ENCODE data around the gene B4GALT7.

B4GALT7 gene

DNA sequence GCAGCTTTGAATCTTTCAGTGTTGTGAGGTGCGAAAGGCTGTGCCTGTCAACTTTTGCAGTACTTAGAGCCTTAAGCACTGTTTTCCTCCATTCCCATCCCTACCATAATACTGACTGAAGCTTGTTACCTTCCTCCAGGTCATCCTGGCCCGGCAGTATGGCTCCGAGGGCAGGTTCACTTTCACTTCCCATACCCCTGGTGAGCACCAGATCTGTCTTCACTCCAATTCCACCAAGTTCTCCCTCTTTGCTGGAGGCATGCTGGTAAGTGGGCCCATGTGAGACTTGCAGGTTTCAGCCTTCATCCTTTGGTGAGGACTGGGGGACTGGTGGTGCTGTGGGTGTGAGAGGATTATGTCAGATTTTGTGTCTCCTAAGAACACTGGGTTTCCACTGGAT, 6.4 kb upstream of the B4GALT7 start:
- DNase-seq (ENCODE audit: low read depth in 2 of 2), result no peak

DNA sequence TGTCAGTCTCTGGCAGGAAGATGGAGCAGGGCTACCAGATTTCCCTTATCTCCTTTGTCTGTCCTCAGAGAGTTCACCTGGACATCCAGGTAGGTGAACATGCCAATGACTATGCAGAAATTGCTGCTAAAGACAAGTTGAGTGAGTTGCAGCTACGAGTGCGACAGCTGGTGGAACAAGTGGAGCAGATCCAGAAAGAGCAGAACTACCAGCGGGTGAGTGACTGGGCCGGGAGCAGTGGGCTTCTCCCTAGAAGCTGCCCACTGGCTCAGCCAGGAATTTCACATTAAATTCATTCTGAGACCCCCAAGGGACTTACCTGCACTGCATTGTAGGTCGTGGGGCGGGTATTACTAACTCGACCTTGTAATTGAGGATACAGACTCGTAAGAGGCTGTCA, 5.9 kb upstream of the B4GALT7 start:
- DNase-seq (ENCODE audit: low read depth in 2 of 2), result no peak

DNA sequence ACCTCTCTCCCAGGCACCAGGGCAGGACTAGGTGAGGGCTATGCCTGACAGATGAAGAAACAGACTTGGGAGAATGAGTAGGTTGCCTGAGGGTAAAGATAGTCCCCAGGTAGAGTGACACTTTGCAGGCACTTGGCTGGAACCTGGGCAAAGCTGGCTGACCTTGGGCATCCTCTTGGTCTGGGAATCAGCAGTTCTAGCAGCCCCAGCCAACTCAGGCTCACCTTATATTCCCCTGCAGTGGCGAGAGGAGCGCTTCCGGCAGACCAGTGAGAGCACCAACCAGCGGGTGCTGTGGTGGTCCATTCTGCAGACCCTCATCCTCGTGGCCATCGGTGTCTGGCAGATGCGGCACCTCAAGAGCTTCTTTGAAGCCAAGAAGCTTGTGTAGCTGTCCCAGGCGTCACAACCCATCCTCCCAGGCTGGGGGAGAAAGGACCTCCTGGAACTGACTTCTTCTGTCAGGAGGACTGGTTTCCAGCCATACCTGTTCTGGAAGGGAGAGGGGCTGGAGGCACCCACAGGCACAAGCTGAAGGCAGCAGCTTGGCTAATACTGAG, 4.8 kb upstream of the B4GALT7 start:
- DNase-seq (ENCODE audit: low read depth in 2 of 2), result no peak

DNA sequence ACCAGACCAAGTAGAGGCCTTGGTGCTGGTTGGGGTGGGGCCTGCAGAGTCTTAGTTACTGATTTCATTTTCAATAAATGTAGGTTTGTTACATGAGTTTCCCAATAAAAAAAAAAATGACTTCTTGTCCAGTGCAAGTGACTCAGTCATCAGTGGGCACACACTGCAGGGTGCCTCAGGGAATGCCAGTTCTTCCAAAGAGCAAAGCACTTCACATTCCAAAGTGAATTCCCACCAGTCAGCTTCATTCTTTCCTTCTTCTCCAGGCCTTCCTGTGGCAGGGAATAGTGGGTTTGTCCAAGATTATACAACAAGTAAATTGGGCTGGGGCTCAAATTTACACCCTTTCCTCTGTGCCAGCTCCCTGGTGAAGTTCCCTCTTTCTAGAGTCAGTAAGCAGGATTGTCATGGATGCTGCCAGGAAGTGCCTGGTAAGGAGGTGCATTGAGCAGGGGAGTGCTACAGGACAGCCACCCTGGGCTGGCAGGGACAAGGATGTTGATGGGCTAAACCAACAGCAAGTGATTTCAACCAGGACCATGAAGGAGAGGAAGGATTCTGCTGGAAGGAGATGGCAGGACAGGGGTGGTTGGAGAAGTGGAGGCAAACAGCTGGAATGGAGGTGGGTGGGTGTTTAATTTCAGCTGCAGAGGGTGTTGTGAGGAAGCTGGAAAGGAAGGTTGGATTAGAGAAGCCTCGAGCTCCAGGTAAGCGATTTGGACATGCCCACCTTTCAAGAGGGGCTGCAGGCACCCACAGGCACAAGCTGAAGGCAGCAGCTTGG, 3.7 kb upstream of the B4GALT7 start:
- DNase-seq (ENCODE audit: low read depth in 2 of 2), result no peak

DNA sequence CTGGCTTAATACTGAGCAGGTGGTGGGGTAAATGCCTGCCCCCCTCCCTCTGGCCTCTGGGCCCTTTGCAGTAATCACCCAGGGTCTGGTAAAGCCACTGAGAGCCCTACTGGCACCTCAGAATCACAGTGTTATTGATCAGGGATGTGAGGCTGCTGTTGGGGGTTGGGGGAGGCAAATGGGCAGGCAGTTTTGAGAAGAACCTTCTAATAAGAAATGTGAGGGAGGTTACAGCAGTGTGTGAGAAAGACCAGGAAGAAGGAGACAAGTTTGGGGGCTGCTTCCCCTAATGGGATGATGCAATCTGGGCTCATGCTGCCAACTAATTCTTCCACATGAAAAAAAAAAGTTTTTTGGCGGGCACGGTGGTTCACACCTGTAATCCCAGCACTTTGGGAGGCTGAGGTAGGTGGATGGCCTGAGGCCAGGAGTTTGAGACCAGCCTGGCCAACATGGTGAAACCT, 3.1 kb upstream of the B4GALT7 start:
- DNase-seq (ENCODE audit: low read depth in 2 of 2), result no peak

DNA sequence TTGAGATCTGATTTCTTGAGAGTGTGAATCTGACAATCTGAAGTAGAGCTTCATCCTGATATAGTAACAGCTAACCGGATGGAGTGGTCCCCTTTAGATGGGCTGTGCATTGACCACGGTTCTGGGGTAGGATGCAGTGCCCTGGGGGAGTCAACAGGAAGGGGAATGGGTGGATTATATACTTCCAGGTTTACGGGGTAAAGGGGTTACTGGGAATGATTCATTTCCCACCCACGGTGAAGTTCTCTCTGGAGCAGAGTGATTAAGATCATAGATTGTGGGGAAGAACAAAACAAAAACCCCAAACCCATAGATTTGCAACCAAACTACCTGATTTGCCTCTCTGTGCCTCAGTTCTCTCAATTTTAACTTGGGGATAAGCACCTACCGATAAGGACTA, 1.5 kb upstream of the B4GALT7 start:
- no peak for DNase-seq (ENCODE audit: low read depth in 2 of 2)

DNA sequence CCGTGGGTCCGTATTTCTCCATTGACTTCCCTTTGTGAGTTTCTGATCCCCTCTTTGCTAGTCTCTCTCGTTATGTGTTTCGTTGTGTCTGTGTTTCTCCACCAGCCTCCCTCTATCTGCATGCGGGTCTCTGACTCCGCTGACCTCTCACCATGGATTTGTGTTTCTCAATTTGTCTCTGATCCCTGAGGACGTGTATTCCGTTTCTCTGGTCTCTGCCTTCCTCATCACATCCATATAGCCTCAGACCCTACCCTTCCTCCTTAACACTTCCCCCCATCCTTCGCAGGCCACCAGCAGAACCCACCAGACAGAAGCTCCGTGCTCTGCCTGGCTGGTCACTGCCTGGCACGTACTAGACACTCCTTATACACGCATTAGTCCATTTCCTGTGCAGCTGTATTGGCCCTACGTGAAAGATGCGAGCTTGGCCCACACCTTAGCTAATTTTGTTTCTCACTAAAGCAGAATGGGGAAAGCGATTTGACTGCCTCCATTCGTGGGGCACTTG, 631 bp downstream of the B4GALT7 start:
- DNase-seq (ENCODE audit: low read depth in 2 of 2), result no peak

DNA sequence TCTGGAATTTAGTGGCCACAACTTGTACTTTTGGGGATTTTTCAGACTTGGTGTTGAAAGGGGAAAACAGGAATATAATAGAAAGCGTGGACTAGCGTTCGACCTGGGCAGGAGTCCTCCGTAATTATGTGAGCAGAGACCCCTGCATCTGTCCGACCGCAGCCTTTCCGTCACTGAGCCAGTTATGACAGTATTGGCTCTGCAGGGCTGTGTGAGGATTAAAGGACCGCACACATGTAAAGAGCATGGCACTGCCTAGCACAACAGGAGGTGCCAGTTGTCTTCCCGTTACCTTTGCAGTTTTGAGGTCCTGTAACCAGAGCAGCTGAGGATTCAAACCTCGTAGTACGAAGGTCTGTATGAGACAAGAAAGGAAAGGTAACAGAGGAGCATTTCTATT, 1.2 kb downstream of the B4GALT7 start:
- no peak for DNase-seq (ENCODE audit: low read depth in 2 of 2)

DNA sequence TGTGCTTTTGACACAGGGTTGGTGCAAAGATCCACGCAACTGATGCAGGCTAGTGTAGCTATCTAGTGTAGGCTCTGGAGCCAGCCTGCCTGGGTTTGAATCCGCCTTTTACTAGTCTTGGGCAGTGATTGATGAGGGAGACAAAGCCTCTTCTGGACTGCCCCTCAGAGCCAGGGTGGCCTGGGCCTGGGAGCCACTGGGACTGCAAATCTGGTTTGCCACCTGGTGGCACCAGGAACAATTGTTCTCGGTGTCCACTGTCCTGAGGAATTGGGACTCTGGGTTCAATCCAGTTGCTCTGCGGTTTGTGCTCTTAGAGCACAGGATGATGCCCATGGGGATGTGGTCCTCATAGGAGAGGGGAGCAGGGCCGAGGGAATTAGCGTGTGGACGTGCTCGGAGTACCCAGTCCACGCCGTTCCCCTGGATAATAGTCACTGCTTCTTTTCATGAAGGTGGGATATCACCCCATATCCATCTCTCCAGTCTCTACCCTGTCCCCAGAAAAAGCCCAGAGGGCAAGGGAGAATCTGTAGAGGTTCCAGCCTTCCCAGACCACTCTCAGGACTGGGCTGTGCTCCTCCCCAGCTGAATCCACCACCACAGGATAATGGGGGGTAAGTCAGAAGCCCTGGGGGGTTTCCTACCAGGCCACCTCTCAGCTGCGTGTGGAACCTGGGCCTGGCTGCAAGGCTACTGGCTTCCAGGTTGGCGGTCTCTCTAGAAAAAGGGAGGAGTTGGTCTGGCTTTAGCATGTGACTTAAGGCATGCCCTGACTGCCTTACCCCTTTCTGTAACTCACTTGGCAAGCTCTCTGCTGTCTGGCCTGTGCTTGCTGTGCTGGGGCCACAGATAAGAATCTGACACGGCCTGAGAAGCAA, 1.9 kb downstream of the B4GALT7 start:
- DNase-seq (ENCODE audit: low read depth in 2 of 2), result no peak

DNA sequence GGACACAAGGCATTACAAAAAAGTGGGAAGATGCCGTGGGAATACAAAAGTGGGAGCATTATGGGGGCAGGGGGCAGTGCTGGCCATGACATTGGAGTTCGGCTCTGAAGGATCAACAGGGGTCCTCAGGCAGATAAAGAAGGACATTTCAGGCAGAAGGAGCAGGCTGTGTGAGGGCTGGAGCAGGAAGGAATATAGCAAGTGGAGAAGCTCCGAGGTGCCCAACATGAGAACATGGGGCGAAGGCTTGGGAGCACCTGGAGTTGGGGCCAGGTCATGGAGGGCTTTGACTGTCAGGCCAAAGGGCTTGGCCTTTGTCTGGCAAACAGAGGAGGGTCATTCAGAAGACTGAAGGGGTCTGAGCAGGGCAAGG, 2.5 kb downstream of the B4GALT7 start:
- DNase-seq (ENCODE audit: low read depth in 2 of 2), result no peak

DNA sequence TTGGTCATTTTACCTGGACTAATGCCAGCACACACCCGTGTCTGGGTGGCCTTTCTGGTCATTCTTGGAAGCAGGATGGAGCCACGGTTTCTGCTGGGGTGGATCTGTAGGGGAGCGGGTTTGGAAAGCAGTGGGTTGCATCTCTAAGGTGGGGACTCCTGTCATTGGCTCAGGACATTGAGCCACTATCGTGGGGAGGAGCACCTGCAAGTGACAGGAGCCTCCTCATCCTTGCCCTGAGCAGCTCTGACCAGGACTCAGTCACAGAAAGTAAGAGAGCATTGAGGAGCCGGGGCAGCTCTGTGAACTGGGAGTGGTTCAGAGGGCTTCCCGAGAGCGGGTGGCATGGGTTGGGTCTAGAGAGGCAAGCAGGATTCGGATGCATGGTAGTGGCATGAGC, 3.7 kb downstream of the B4GALT7 start:
- DNase-seq (ENCODE audit: low read depth in 2 of 2), result no peak

DNA sequence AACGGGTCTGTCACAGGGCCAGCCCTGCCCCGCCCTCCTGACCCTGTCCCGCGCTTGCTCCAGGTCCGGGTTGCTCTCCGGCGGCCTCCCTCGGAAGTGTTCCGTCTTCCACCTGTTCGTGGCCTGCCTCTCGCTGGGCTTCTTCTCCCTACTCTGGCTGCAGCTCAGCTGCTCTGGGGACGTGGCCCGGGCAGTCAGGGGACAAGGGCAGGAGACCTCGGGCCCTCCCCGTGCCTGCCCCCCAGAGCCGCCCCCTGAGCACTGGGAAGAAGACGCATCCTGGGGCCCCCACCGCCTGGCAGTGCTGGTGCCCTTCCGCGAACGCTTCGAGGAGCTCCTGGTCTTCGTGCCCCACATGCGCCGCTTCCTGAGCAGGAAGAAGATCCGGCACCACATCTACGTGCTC, 4.2 kb downstream of the B4GALT7 start:
- DNase-seq (ENCODE audit: low read depth in 2 of 2), result no peak

DNA sequence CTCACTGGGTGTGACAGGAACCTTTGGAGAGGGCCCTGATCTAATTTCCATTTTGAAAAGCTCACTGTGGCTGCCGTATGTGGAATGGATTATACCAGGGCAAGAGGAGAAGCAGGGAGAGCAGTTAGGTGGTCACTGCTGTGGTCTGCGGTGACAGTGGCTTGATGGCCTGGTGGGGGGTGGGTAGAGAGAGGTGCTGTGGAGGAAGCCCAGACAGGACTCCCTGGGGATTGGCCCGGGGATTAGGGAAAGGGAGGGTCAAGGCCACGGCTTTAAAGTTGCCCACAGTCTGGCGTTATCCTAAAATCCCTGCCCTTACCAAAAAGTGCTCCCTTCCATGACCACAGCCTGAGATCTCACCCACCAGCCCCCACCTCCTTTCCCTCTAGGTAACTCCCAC, 4.7 kb downstream of the B4GALT7 start:
- no peak for DNase-seq (ENCODE audit: low read depth in 2 of 2)

DNA sequence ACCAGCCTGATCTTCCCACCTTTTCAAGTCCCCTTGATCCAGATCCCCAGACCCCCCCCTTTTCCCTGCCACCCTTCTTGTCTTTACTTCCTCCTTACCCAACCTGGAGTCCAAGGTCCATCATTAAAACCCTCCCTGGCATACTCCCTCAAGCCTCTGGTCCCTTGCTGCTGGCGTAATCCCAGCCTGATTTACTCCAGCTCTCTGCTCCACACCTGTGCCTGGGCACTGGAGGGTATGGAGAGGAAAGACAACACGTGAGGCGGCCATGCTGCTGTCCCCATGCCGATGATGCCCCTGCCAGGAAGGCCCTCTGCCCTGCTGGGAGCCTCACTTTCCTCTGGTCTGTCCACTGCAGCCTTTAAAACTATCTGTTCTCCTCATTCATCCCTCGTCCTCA, 5.1 kb downstream of the B4GALT7 start:
- no peak for DNase-seq (ENCODE audit: low read depth in 2 of 2)

DNA sequence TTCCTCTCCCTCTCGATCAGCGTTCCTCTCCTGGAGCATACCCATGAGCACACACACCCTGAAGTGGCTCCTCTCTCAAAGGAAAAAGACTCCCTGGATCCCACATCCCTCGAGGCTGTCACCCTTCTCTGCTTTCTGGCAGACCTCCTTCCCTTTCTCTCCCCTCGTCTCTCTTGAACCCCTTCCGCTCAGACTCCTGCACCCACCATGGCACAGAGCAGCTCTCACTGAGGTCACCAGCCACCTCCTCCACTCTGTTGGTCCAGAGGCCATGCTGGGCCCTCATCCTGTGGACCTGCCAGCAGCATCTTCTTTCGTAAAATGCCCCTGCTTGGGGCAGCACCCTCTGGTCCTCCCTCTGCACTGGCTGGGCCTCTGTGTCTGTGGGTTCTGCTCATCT, 5.7 kb downstream of the B4GALT7 start:
- no peak for DNase-seq (ENCODE audit: low read depth in 2 of 2)

DNA sequence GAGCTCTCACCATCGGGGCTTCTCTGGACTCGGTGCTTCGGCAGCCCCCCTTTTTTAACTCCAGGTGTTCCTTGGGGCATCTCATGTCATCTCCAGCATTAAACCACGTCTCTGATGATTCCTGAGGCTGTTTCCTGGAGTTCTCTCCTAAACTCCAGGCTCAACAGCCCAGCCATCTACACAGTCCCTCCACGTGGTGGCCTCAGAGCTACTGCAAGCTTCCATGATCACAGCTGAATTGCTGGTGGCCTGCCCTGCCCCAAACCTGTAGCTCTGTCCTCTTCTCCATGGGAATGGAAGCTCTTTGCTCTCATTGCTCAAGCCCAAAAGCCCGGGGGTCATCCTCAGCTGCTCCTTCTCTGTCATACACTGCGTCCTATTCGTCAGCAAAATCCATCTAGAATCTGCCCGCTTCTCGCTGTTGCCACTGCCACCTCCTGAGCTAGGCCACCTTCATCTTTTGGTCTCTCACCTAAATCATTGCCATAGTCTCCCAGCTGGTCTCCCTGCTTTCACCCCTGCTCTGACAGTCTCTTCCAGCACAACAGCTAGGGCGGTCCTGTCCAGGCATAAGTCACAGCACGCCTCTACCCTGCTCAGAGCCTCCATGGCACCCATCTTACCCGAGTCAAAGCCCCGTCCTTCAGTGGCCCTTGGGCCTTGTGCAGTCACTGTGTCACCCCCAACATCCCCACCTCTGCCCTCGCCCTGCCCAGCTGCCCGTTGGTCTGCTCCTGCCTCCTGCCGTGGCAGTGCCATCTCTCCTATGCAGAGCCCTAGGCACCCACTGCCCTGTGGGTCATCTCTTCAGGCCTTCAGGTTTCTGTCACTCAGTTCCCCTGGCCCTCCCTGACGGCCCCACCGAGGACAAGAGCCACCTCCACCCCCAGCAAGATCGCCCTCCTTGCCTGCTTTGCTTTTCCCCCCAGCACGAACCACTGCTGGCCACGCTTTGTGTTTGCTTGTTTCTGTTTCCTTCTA, 6.4 kb downstream of the B4GALT7 start:
- no peak for DNase-seq (ENCODE audit: low read depth in 2 of 2)

DNA sequence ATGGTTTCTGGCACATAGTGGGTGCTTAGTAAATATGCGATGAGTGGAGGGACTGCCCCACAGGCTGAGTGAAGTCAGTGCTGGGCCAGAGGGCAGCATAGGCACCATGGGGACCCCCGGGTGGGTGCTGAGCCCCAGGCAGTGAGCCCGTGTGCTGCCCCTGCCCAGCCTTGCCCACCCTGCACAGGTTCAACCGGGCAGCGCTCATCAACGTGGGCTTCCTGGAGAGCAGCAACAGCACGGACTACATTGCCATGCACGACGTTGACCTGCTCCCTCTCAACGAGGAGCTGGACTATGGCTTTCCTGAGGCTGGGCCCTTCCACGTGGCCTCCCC, 7.2 kb downstream of the B4GALT7 start:
- DNase-seq (ENCODE audit: low read depth in 2 of 2), result no peak

DNA sequence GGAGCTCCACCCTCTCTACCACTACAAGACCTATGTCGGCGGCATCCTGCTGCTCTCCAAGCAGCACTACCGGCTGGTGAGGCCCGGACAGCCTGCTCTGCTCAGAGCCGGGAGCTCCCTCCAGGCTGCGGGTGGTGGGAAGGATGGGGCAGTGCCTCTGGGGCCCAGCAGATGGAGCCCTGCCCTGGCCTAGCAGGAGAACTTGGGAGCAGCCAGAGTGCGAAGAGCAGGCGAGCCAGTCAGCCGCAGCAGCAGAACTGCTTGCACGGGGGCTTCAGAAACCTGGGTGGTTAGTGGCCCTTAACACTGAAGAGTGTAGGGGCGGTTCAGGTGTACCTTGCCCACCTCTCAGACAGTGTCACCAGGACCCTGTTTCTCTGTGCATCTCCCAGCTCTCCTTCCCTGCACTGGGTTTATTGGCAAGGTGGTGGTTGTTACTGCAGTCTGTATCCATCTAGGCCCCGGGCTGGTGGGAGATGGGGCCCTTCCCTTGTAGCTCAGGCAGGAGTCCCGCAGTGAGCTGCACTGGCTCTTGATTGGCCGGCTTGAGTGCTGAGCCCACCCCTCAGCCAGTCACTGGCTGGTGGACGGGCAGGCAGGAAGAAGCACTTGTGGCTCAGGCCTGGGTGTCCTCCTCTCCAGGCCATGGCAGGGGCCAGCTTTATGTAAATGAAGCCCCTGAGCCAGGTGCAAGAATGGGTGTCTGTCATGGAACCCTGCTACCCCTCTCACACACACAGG, 7.7 kb downstream of the B4GALT7 start:
- DNase-seq (ENCODE audit: low read depth in 2 of 2), result peak; percentile 48 to 50

DNA sequence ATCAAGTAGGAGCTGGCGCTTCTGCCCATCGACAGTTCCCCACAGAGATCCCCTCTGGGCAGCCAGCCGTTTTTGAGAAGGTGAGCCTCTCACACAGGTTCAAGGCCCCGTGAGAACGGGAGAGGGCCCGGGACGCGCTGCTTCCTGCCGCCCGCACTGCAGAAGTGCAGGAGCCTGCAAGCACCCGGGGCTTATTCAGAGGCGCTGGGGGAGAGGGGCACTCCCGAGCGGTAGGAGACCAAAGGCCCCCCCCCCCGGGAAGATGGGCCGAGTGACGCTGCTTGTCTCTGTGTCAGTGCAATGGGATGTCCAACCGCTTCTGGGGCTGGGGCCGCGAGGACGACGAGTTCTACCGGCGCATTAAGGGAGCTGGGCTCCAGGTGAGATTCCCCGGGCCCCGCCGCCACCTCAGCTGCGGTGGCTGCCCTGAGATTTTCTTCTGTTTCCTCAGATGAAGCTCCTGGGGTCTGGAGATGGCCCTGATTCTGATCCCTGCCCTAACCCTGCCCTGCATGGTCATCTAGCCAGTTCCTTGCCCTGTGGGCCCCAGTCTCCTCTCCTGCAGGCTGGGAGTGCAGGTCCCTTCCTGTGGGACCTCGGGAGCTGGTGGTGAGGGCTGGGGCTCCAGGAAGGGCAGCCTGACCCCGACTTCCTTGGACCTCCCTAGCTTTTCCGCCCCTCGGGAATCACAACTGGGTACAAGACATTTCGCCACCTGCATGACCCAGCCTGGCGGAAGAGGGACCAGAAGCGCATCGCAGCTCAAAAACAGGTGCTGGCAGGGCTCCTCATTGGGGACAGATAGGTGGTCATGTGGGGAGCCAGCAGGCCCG, 8.5 kb downstream of the B4GALT7 start:
- no peak for DNase-seq (ENCODE audit: low read depth in 2 of 2)

All from fibroblast of skin of left quadriceps (primary cell).